Panc1 (cell line): ENCODE measurements around the gene PTCHD4.

ENCODE experiments used
- POLR2AphosphoS5 ChIP-seq: IDR thresholded peaks from 2 replicates; pipeline ENCODE4 v1.6.1; 2012; ENCODE audit warnings: mild to moderate bottlenecking, low read depth, low read length, moderate library complexity
- SIN3A ChIP-seq: IDR thresholded peaks from 2 replicates; pipeline ENCODE4 v1.6.1; 2012; ENCODE audit warnings: low read depth, mild to moderate bottlenecking, low read length, moderate library complexity, borderline replicate concordance; ENCODE audit not compliant: insufficient read depth
- TCF7L2 ChIP-seq: IDR thresholded peaks from 2 replicates; pipeline ENCODE4 v1.6.1; 2011; ENCODE audit warnings: mild to moderate bottlenecking, low read depth, low read length, inconsistent platforms
- TF ChIP-seq, protein P1 (sequence below): fragments of 450-650 bp; IDR thresholded peaks from 2 replicates; pipeline ENCODE4 v1.5.1; 2017; ENCODE audit warnings: mild to moderate bottlenecking
- TF ChIP-seq, protein P2 (sequence below), 2 experiments: IDR thresholded peaks; 2 replicates each; pipeline ENCODE4 v1.6.1; 2011 to 2012; ENCODE audit warnings: low read depth in 2 of 2, control low read depth in 1 of 2, low read length in 1 of 2, mild to moderate bottlenecking in 1 of 2, moderate library complexity in 1 of 2; ENCODE audit not compliant: insufficient read depth in 1 of 2

DNA sequence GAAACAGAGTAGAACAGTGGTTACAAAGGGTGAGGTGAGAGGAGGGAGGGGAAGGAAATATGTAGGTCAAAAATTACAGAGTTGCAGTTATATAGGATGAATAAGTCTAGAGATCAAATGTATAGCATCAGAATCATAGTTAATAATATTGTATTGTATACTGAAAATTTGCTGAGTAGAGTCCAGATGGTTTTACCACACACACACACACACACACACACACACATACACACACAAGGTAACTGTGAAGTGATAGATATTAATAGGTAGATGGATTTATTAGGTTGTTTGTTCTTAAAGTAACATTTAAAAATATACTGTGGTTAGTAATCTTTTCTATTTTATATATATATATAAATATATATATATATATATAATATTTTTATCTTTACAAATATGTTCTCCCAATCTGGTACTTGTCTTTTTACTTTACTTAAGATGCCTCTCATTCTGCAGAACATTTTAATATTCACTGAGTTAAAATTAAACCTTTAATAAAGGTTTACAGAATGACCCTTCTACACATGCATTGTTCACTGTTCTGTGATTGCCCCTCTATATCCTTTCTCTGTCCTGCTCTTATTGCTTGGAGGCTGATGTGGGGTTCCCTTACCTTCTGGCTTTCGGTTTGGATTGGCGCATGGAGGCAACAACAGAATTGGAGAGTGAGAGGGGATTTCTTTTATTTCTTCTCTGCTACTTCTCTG, 408 bp downstream of the PTCHD4 start:
- TF ChIP-seq, protein P1, sequence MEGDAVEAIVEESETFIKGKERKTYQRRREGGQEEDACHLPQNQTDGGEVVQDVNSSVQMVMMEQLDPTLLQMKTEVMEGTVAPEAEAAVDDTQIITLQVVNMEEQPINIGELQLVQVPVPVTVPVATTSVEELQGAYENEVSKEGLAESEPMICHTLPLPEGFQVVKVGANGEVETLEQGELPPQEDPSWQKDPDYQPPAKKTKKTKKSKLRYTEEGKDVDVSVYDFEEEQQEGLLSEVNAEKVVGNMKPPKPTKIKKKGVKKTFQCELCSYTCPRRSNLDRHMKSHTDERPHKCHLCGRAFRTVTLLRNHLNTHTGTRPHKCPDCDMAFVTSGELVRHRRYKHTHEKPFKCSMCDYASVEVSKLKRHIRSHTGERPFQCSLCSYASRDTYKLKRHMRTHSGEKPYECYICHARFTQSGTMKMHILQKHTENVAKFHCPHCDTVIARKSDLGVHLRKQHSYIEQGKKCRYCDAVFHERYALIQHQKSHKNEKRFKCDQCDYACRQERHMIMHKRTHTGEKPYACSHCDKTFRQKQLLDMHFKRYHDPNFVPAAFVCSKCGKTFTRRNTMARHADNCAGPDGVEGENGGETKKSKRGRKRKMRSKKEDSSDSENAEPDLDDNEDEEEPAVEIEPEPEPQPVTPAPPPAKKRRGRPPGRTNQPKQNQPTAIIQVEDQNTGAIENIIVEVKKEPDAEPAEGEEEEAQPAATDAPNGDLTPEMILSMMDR = no peak
- TF ChIP-seq POLR2AphosphoS5 = no peak
- TF ChIP-seq TCF7L2 = no peak
- no peak for TF ChIP-seq SIN3A
- TF ChIP-seq, protein P2, sequence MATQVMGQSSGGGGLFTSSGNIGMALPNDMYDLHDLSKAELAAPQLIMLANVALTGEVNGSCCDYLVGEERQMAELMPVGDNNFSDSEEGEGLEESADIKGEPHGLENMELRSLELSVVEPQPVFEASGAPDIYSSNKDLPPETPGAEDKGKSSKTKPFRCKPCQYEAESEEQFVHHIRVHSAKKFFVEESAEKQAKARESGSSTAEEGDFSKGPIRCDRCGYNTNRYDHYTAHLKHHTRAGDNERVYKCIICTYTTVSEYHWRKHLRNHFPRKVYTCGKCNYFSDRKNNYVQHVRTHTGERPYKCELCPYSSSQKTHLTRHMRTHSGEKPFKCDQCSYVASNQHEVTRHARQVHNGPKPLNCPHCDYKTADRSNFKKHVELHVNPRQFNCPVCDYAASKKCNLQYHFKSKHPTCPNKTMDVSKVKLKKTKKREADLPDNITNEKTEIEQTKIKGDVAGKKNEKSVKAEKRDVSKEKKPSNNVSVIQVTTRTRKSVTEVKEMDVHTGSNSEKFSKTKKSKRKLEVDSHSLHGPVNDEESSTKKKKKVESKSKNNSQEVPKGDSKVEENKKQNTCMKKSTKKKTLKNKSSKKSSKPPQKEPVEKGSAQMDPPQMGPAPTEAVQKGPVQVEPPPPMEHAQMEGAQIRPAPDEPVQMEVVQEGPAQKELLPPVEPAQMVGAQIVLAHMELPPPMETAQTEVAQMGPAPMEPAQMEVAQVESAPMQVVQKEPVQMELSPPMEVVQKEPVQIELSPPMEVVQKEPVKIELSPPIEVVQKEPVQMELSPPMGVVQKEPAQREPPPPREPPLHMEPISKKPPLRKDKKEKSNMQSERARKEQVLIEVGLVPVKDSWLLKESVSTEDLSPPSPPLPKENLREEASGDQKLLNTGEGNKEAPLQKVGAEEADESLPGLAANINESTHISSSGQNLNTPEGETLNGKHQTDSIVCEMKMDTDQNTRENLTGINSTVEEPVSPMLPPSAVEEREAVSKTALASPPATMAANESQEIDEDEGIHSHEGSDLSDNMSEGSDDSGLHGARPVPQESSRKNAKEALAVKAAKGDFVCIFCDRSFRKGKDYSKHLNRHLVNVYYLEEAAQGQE (IDR thresholded peaks at IDR 0.05; ENCODE audit: insufficient read depth in 1 of 2, low read depth in 2 of 2, low read length in 1 of 2) = no peak
